ENCODE data around the gene TAF11.
"Not testable (repeated sequence)": the region's sequence is repeated elsewhere in the genome, so short reads cannot be mapped to it uniquely, and the experiment has no call there.

TAF11 gene

DNA sequence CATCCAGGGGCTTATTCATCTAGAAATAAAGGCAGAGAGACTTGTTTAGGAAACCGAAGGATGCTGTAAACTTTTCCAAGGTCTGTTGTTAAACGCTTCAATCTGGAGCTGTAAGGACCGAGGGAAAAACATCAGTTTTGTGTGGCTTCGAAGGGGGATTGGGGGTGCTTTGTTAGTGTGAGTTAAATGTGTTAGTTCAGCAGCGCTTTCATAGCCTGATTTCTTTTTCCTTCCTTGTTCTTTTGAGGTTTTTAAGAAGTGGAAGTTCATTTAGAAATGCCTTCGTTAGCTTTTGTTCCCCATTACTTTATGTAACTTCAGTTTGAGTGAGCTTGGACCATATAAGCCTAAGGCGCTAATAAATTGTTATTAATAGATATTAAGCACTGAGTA, 2.7 kb upstream of the TAF11 start:
- no peaks in the 10 kb centered on the region for H3K27me3 ChIP-seq (ENCODE audit: insufficient read depth, poor library complexity, severe bottlenecking)
- no peak for TF ChIP-seq POLR2AphosphoS5 (IDR thresholded peaks at IDR 0.05; ENCODE audit: low read depth)
- TF ChIP-seq GABPA (IDR thresholded peaks at IDR 0.05; ENCODE audit: low read depth): no peak
- TF ChIP-seq, protein P1, sequence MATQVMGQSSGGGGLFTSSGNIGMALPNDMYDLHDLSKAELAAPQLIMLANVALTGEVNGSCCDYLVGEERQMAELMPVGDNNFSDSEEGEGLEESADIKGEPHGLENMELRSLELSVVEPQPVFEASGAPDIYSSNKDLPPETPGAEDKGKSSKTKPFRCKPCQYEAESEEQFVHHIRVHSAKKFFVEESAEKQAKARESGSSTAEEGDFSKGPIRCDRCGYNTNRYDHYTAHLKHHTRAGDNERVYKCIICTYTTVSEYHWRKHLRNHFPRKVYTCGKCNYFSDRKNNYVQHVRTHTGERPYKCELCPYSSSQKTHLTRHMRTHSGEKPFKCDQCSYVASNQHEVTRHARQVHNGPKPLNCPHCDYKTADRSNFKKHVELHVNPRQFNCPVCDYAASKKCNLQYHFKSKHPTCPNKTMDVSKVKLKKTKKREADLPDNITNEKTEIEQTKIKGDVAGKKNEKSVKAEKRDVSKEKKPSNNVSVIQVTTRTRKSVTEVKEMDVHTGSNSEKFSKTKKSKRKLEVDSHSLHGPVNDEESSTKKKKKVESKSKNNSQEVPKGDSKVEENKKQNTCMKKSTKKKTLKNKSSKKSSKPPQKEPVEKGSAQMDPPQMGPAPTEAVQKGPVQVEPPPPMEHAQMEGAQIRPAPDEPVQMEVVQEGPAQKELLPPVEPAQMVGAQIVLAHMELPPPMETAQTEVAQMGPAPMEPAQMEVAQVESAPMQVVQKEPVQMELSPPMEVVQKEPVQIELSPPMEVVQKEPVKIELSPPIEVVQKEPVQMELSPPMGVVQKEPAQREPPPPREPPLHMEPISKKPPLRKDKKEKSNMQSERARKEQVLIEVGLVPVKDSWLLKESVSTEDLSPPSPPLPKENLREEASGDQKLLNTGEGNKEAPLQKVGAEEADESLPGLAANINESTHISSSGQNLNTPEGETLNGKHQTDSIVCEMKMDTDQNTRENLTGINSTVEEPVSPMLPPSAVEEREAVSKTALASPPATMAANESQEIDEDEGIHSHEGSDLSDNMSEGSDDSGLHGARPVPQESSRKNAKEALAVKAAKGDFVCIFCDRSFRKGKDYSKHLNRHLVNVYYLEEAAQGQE (IDR thresholded peaks at IDR 0.05; ENCODE audit: insufficient replicate concordance, low read depth): no peak
- no peak for TF ChIP-seq SPI1 (IDR thresholded peaks at IDR 0.05; ENCODE audit: borderline replicate concordance, low read depth)
- TF ChIP-seq, protein P2, sequence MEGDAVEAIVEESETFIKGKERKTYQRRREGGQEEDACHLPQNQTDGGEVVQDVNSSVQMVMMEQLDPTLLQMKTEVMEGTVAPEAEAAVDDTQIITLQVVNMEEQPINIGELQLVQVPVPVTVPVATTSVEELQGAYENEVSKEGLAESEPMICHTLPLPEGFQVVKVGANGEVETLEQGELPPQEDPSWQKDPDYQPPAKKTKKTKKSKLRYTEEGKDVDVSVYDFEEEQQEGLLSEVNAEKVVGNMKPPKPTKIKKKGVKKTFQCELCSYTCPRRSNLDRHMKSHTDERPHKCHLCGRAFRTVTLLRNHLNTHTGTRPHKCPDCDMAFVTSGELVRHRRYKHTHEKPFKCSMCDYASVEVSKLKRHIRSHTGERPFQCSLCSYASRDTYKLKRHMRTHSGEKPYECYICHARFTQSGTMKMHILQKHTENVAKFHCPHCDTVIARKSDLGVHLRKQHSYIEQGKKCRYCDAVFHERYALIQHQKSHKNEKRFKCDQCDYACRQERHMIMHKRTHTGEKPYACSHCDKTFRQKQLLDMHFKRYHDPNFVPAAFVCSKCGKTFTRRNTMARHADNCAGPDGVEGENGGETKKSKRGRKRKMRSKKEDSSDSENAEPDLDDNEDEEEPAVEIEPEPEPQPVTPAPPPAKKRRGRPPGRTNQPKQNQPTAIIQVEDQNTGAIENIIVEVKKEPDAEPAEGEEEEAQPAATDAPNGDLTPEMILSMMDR (IDR thresholded peaks at IDR 0.05; ENCODE audit: insufficient read depth, low read length): no peak
- peak in 1 of 2 experiments; percentile 43 for DNase-seq (ENCODE audit: low read depth in 1 of 2, low spot score in 1 of 2)
- H3K27ac ChIP-seq (replicated peaks): peak overlapping the region; percentile 78
- peak overlapping the region; percentile 97 for H3K4me3 ChIP-seq (replicated peaks; ENCODE audit: insufficient read depth, low read length)

DNA sequence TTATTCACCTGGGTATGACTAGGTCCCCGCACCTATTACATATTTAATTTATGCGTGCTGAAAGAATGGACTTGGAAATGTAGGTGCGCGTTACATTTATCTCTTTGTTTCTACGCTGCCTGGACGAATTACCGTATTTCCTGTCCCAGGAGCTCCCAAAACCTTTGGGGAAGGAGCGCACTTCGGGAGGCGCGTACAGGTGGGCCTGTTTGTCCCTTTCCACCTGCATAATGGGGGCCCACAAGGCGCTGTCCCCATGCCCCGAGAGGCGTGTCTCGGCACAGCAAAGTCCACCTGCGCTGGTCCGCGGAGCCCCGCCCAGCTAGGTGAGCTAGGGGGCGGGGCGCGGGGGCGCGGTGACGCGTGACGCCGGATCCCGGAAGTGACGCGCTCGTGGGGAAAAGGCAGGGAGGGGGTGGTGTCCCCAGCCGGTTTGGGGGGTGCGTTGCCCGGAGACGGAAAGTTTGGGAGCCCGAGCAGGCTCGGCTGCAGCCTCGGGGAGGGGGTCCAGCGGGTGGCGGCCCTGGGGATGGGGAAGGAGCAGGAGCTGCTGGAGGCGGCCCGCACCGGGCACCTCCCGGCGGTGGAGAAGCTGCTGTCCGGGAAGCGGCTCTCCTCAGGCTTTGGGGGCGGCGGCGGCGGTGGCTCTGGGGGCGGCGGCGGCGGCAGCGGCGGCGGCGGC, 1.2 kb upstream of the TAF11 start, which contains the start of gene ANKS1A:
Gene ANKS1A (plus strand): TSS at position 382 of the 682 bp plus-strand sequence. CDS start 148 bp downstream, at position 530.
- Histone ChIP-seq H3K27ac (replicated peaks) (peak within 1 kb of the TSS; percentile 78), H3K27me3 (ENCODE audit: insufficient read depth, poor library complexity, severe bottlenecking) (no peaks in the 10 kb centered on the region), H3K4me3 (replicated peaks; ENCODE audit: insufficient read depth, low read length) (peak within 1 kb of the TSS; percentile 97)
- TF ChIP-seq POLR2AphosphoS5 (IDR thresholded peaks at IDR 0.05; ENCODE audit: low read depth): peak; percentile 51; the same call in 1 of the 2 replicates
- TF ChIP-seq, protein P1 (IDR thresholded peaks at IDR 0.05; ENCODE audit: insufficient replicate concordance, low read depth): no peak
- no peak for TF ChIP-seq SPI1 (IDR thresholded peaks at IDR 0.05; ENCODE audit: borderline replicate concordance, low read depth)
- TF ChIP-seq GABPA (IDR thresholded peaks at IDR 0.05; ENCODE audit: low read depth): peak; percentile 54
- TF ChIP-seq, protein P2 (IDR thresholded peaks at IDR 0.05; ENCODE audit: insufficient read depth, low read length): no peak
- DNase-seq (ENCODE audit: low read depth in 1 of 2, low spot score in 1 of 2): peak; percentile 71 to 82

DNA sequence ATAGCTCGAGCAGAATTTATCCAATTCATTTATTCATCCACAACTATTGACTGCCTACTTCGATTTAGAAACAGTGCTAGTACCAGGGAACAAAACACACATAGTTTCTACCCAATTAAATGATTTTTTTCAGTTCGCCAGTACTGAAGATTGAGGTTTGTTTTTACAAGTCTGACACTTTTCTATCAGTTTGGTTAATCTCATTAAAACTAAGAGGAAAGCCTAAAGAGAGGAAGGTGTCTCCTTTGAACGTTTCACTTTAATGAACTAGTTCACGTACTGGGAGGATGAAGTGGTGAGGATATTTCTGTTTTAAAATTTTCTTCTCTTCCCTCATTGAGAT, 643 bp upstream of the TAF11 start:
- DNase-seq (ENCODE audit: low read depth in 1 of 2, low spot score in 1 of 2): no peak
- peak overlapping the region; percentile 97 for H3K4me3 ChIP-seq (replicated peaks; ENCODE audit: insufficient read depth, low read length)
- no peaks in the 10 kb centered on the region for H3K27me3 ChIP-seq (ENCODE audit: insufficient read depth, poor library complexity, severe bottlenecking)
- peak overlapping the region; percentile 78 for H3K27ac ChIP-seq (replicated peaks)
- TF ChIP-seq POLR2AphosphoS5 (IDR thresholded peaks at IDR 0.05; ENCODE audit: low read depth): no peak
- TF ChIP-seq, protein P2 (IDR thresholded peaks at IDR 0.05; ENCODE audit: insufficient read depth, low read length): no peak
- no peak for TF ChIP-seq GABPA (IDR thresholded peaks at IDR 0.05; ENCODE audit: low read depth)
- TF ChIP-seq, protein P1 (IDR thresholded peaks at IDR 0.05; ENCODE audit: insufficient replicate concordance, low read depth): no peak

DNA sequence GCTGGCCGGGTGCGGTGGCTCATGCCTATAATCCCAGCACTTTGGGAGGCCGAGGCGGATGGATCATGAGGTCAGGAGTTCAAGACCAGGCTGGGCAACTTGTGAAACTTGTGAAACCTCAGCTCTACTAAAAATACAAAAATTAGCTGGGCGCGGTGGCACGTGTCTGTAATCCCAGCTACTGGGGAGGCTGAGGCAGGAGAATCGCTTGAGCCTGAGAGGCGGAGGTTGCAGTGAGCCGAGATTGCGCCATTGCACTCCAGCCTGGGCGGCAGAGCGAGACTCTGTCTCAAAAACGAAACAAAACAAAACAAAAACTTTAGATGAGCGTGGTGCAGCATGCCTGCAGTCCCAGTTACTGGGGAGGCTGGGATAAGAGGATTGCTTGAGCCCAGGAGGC, 2.0 kb downstream of the TAF11 start:
- H3K27ac ChIP-seq (replicated peaks); H3K4me3 ChIP-seq (replicated peaks; ENCODE audit: insufficient read depth, low read length); DNase-seq (ENCODE audit: low read depth in 1 of 2, low spot score in 1 of 2); H3K27me3 ChIP-seq (ENCODE audit: insufficient read depth, poor library complexity, severe bottlenecking): not testable (repeated sequence)

Measured in HL-60 (cell line).